Measurements from ENCODE around the gene LLPH.

The LLPH gene

DNA sequence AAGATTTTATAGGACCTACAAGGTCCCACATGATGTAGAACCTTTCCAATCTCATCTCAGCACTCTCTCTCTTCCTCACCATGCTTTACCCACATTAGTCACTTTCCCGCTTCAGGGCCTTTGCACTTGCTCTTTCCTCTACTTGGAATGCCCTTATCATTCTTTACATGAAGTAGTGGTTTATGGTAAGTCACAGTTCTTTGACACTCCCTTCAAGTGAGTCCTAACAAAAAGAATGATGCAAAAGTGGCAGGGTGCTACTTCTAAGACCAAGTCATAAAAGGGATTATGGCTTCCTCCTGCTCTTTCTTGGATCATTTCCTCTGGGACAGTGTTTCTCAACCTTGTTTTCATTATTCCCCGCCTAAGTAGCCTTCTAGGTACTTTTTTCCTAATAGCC, 26.1 kb upstream of the LLPH start:
- TF ChIP-seq ZNF274 (IDR thresholded peaks at IDR 0.05; ENCODE audit: low read depth, low read length) = no peak
- no peak overlapping the region for H3K4me3 ChIP-seq (ENCODE audit: low read length)

DNA sequence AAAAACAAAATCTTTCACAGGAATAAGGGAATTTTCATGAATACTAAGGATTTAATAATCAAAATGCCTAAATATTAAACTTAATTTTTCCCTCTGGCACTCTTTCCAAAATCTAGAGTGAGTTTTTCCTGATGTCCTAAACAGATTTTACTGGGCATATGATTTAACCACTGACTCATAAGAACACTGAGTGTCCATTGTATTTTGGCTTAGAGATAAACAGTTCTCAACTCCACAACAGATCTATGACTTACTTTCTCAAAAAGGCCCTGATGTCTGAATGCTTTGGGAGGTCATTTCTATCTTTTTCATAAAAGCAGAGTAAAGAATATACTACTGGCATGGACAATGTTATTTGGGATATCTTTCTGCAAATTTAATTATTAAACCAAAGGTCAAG, 24.2 kb upstream of the LLPH start:
- no peak overlapping the region for H3K4me3 ChIP-seq (ENCODE audit: low read length)
- TF ChIP-seq ZNF274 (IDR thresholded peaks at IDR 0.05; ENCODE audit: low read depth, low read length) = no peak

DNA sequence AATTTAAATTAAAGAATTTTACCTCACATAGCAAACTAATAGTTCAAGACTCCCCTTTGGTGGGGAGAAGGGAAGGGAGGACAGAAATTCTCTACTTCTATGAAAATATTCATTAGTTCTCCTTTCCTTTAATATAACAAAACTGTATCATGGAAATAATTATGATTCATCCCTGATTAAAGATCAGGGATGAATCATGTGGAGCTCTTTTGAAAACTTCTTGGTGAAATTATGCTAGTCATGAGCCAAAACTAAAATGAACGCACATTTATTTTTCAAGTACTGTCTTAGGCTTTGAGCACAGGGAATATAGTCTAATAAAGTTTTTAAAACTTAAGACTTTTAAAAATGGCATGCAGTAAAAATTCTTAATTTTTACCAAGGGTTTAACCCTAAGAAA, 22.2 kb upstream of the LLPH start:
- TF ChIP-seq ZNF274 (IDR thresholded peaks at IDR 0.05; ENCODE audit: low read depth, low read length) = no peak

DNA sequence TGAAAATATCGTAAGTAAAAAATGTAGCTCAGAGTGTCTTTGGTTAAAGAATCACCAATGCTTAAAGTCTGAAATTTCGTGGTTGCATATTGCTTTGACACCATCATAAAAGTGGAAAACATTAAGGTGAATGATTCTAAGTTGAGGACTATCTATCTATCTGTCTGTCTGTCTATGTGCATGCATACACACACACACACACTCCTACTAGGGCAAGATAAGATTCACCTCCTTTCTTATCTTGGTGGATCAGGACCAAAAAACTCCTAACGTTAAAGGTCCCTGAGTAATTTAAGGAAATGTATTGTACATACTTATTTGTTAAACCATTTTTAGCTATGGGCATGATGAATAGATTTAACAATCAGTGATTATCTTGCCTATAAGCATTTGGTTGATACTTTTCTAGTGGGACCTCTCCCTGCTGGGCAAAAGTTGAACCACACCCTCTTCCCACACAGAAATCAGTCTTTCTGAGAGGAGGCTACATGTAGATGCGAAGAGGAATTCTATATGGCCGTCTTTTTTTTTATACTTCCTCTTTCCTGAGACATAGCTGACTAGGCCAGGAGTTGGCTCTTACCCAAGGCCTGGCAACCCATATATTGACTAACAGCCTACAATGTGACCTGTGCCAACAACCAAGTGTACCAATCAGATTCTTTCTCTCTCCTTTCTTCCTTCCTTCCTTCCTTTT, 19.3 kb upstream of the LLPH start:
- H3K4me3 ChIP-seq (ENCODE audit: low read length) = no peak overlapping the region
- no peak for TF ChIP-seq ZNF274 (IDR thresholded peaks at IDR 0.05; ENCODE audit: low read depth, low read length)

More for the DNA sequence above, 22.2 kb upstream of the LLPH start:
- H3K4me3 ChIP-seq (ENCODE audit: low read length) = no peak overlapping the region

DNA sequence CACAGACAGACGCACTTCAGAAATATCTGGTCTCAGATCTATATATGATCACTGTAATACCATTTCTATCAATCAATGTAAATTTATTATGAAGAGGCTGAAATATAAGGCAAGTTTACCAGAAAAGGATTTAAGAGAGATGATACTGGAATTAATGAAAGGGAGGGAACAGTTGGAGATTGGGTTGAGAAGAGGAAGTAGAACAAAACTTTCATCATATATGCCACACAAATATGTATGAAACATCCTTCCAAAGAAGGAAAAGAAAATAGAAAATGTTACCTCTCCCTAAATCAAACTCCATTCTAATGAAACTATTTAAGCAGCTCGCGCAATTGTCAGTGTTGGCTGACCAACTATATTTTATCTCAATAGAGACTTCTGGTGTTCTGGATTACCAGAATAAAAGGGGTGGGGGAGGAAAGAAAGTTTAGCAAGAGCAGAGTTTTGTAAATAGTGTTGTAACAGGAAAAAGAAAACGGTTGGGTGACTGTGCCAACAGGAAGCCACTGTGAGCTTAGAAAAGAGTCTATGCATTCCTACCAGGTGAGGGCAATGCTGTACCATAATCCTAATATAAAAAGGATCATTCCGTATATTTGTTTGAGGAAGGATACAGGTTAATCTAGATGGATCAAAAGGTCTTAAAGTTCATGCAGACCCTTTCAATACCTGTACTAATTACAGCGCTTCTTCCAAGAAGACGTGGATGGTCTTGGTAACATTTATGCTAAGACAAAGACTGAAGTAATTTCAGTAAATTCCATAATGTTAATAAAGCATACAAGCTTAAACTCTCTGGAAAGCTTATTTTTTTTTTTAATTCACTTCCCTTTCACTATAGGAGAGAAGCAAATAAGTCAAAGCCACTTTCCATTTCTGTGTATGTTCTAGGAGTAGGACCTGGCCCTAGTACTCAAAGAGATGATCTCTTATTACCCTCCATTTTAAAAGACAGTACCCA, 14.5 kb upstream of the LLPH start:
- no peak for TF ChIP-seq ZNF274 (IDR thresholded peaks at IDR 0.05; ENCODE audit: low read depth, low read length)
- H3K4me3 ChIP-seq (ENCODE audit: low read length) = no peak overlapping the region

- no peak for TF ChIP-seq ZNF274 (IDR thresholded peaks at IDR 0.05; ENCODE audit: low read depth, low read length)
- no peak overlapping the region for H3K4me3 ChIP-seq (ENCODE audit: low read length)
These were observed 13.3 kb upstream of the LLPH start for GRCh38 chr12:66143868-66144267.

DNA sequence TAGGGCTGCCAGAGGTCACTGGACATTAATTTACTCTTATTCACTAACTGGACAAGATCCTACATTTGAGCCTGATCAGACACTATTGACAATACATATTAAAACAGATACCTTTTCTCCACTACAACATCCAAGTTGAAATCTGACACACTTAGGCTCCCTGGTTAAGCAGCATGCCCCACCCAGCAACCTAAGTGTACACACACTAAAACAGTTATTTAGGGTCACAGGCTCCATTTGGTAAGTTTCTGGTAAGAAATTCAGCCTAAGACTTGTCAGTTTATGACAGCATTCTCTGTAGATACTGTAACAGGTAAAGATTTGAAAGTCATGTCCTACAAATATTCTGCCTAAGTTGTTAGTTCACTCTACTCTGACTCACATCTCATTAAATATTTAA, 12.3 kb upstream of the LLPH start:
- TF ChIP-seq ZNF274 (IDR thresholded peaks at IDR 0.05; ENCODE audit: low read depth, low read length) = no peak
- H3K4me3 ChIP-seq (ENCODE audit: low read length) = no peak overlapping the region

DNA sequence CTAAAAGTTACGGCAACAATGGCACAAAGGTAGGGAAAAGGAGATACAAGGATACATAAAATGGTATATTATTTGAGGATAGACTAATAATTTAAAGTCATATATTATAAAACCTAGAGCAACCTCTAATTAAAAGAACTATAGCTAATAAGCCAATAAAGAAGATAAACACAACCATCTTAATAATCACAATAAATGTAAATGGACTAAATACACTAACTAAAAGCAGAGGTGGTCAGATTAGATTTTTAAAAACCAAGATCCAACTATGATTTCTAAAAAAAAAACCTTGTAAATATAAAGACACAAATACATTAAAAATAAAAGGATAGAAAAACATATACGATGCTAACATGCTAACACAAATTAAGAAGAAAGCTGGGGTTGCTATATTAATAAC, 10.7 kb upstream of the LLPH start:
- H3K4me3 ChIP-seq (ENCODE audit: low read length) = no peak overlapping the region
- TF ChIP-seq ZNF274 (IDR thresholded peaks at IDR 0.05; ENCODE audit: low read depth, low read length) = no peak

- TF ChIP-seq ZNF274 (IDR thresholded peaks at IDR 0.05; ENCODE audit: low read depth, low read length) = no peak
These were observed 10.2 kb upstream of the LLPH start for GRCh38 chr12:66140731-66141130.

GRCh38 chr12:66139328-66139727, 8.8 kb upstream of the LLPH start:
- no peak overlapping the region for H3K4me3 ChIP-seq (ENCODE audit: low read length)
- no peak for TF ChIP-seq ZNF274 (IDR thresholded peaks at IDR 0.05; ENCODE audit: low read depth, low read length)

More at GRCh38 chr12:66140731-66141130, 10.2 kb upstream of the LLPH start:
- no peak overlapping the region for H3K4me3 ChIP-seq (ENCODE audit: low read length)

GRCh38 chr12:66137937-66138336, 7.4 kb upstream of the LLPH start:
- no peak for TF ChIP-seq ZNF274 (IDR thresholded peaks at IDR 0.05; ENCODE audit: low read depth, low read length)

DNA sequence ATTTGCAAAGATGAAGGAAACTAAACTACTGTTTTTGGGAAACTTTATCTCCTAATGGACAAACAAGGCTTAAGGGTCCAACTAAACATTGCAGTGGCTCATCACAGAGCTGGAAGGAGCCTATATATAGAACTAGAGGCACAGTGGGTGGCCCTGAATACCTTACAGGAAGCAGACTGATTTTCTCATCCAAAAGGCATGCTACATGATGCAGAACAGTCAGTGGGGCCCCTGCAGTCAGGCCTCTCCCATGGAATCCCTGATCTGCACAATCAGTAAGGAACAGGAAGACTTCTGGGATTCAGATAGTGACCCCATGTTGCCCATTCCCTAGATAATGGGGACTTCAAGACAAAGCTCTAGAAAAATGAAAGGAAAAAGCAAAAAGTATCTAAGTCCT, 1.9 kb upstream of the LLPH start:
- H3K4me3 ChIP-seq (ENCODE audit: low read length) = no peak overlapping the region
- TF ChIP-seq ZNF274 (IDR thresholded peaks at IDR 0.05; ENCODE audit: low read depth, low read length) = no peak

More at GRCh38 chr12:66137937-66138336, 7.4 kb upstream of the LLPH start:
- H3K4me3 ChIP-seq (ENCODE audit: low read length) = no peak overlapping the region

- H3K4me3 ChIP-seq (ENCODE audit: low read length) = peak overlapping the region; percentile 94
- TF ChIP-seq ZNF274 (IDR thresholded peaks at IDR 0.05; ENCODE audit: low read depth, low read length) = no peak
These were observed 628 bp upstream of the LLPH start for GRCh38 chr12:66131067-66131688.

GRCh38 chr12:66129934-66130266, 650 bp downstream of the LLPH start:
- H3K4me3 ChIP-seq (ENCODE audit: low read length) = peak overlapping the region; percentile 94
- TF ChIP-seq ZNF274 (IDR thresholded peaks at IDR 0.05; ENCODE audit: low read depth, low read length) = no peak

- H3K4me3 ChIP-seq (ENCODE audit: low read length) = no peak overlapping the region
- no peak for TF ChIP-seq ZNF274 (IDR thresholded peaks at IDR 0.05; ENCODE audit: low read depth, low read length)
These were observed 2.9 kb downstream of the LLPH start for GRCh38 chr12:66127650-66128049.
